HepG2 (cell line): ENCODE measurements around the gene VGLL1. TPM values are rescaled to one million over a fixed set of nuclear protein-coding genes. Genes with fewer than 3 reads are reported as not detected.

Source experiments
- ATAC-seq: fragments of 200-7000 bp; cut with Tn5 transposase; 3 replicates; pipeline ENCODE4 v1.9.1; 2020; ENCODE audit warnings: mild to moderate bottlenecking, moderate library complexity
- BruUV-seq: library from RNA; stranded (reverse); fragments of 400-500 nt; replicated peaks from 2 replicates; lab custom pipeline; 2021; lab: Mats Ljungman, UMichigan
- CTCF ChIA-PET: fragments of 300-600 bp; formaldehyde crosslinking; extraction: SDS; loops from one replicate; lab custom pipeline; 2021; ENCODE audit warnings: low total read pairs, inconsistent platforms, low intra/inter-chr PET ratio; lab: Yijun Ruan, JAX
- POLR2A ChIA-PET: fragments of 350-600 bp; sonication (Branson Sonifier 250); formaldehyde crosslinking; loops from one replicate; lab custom pipeline; 2020; ENCODE audit warnings: antibody characterized with exemption, inconsistent platforms; lab: Yijun Ruan, JAX
- DNase-seq: peaks from one replicate; pipeline ENCODE4 v3.0.0-alpha.2; 2015; ENCODE audit warnings: low spot score
- FAIRE-seq: peaks from 3 replicates; lab custom pipeline; 2011; peaks lifted over from hg19 to GRCh38; lab: Jason Lieb, UNC
- H2AFZ ChIP-seq: one replicate; pipeline ENCODE4 v1.6.1; 2011; ENCODE audit warnings: low read length, inconsistent platforms
- H3K27ac ChIP-seq: fragments of 300-600 bp; 3 replicates; pipeline ENCODE4 v1.8.0; 2011; ENCODE audit warnings: mixed run types, mild to moderate bottlenecking, mixed read lengths, low read length, inconsistent platforms; ENCODE audit not compliant: insufficient read depth; ENCODE audit errors: extremely low read length
- H3K27me3 ChIP-seq, 2 experiments: fragments of 200-600 bp in 1 of 2; 2 replicates in 1 of 2; 3 replicates in 1 of 2; pipeline versions ENCODE4 v1.6.0 to v1.8.0; 2011; ENCODE audit warnings: low read length in 2 of 2, mild to moderate bottlenecking in 2 of 2, moderate library complexity in 2 of 2, inconsistent platforms in 1 of 2; ENCODE audit not compliant: insufficient read depth in 2 of 2, control insufficient read depth in 1 of 2
- H3K36me3 ChIP-seq, 2 experiments: fragments of 200-600 bp in 1 of 2; replicated peaks in 1 of 2; 2 replicates in 1 of 2; 3 replicates in 1 of 2; pipeline versions ENCODE4 v1.5.1 to v1.8.0; 2011; ENCODE audit warnings: low read length in 2 of 2, inconsistent platforms in 1 of 2; ENCODE audit not compliant: insufficient read depth in 2 of 2, control insufficient read depth in 1 of 2
- H3K4me1 ChIP-seq: 2 replicates; pipeline ENCODE4 v1.5.1; 2012; ENCODE audit warnings: low read length, inconsistent platforms; ENCODE audit not compliant: insufficient read depth
- H3K4me2 ChIP-seq: 2 replicates; pipeline ENCODE4 v1.6.0; 2011; ENCODE audit warnings: low read depth, low read length, inconsistent platforms
- H3K4me3 ChIP-seq, 3 experiments: fragments of 200-600 bp in 1 of 3; sonication (generic), shearing (Covaris generic) in 1 of 3; replicated peaks in 1 of 3; 2 replicates each; pipeline ENCODE4 v1.5.1; 2011 to 2016; ENCODE audit warnings: low read length in 3 of 3, inconsistent platforms in 2 of 3, low read depth in 2 of 3, mild to moderate bottlenecking in 2 of 3, control low read depth in 1 of 3, mixed read lengths in 1 of 3; ENCODE audit not compliant: insufficient read depth in 1 of 3
- H3K79me2 ChIP-seq: one replicate; pipeline ENCODE4 v1.6.1; 2011; ENCODE audit warnings: low read length, inconsistent platforms; ENCODE audit not compliant: insufficient read depth
- H3K9ac ChIP-seq: 2 replicates; pipeline ENCODE4 v1.6.0; 2011; ENCODE audit warnings: mild to moderate bottlenecking, low read depth, low read length, inconsistent platforms; ENCODE audit not compliant: insufficient read depth
- H3K9me3 ChIP-seq: 2 replicates; pipeline ENCODE4 v1.5.1; 2012; ENCODE audit warnings: mild to moderate bottlenecking, low read length
- H4K20me1 ChIP-seq: 2 replicates; pipeline ENCODE4 v1.6.0; 2011; ENCODE audit warnings: inconsistent platforms, mild to moderate bottlenecking, low read length, moderate library complexity; ENCODE audit not compliant: insufficient read depth
- ATAD3A ChIP-seq: sonication (generic); formaldehyde crosslinking; IDR thresholded peaks from 2 replicates; pipeline ENCODE4 v1.4.0; 2020; ENCODE audit warnings: missing genetic modification reagents
- HNRNPLL ChIP-seq: fragments of 200-400 bp; formaldehyde crosslinking; IDR thresholded peaks from 2 replicates; pipeline ENCODE4 v1.6.1; 2017; ENCODE audit warnings: mild to moderate bottlenecking, low read depth, low read length; ENCODE audit not compliant: poor library complexity, severe bottlenecking
- HOXA3 ChIP-seq: sonication (generic); formaldehyde crosslinking; IDR thresholded peaks from 2 replicates; pipeline ENCODE4 v1.5.0; 2020; ENCODE audit warnings: missing genetic modification reagents
- KAT2B ChIP-seq: fragments of 150-350 bp; IDR thresholded peaks from 2 replicates; pipeline ENCODE4 v1.6.1; 2014; ENCODE audit warnings: low read depth, low read length, borderline replicate concordance
- KDM5A ChIP-seq: fragments of 200-600 bp; sonication (generic); IDR thresholded peaks from 2 replicates; pipeline ENCODE4 v1.7.0; 2018; ENCODE audit warnings: antibody characterized with exemption, mild to moderate bottlenecking, low read length, borderline replicate concordance
- WGBS: methylation state at CpG from one replicate; pipeline ENCODE4 v1.1.6; 2017; ENCODE audit warnings: low lambda C conversion rate; 5-methylcytosine and 5-hydroxymethylcytosine counted together
- in situ Hi-C: cut with HindIII; loops from 2 replicates; pipeline ENCODE4 v1.10.0; 2017; ENCODE audit warnings: low pct_unique_long_range_greater_than_20kb; ENCODE audit not compliant: extremely low pct_ligation_motif_present
- intact Hi-C: fragments of 100-400 bp; cut with micrococcal nuclease; formaldehyde crosslinking; loops from one replicate; pipeline ENCODE4 v1.10.0; 2022; ENCODE audit not compliant: unreplicated experiment
- polyA plus RNA-seq, 8 experiments: library from polyadenylated mRNA; depleted of rRNA in 3 of 8; stranded (reverse) in 7 of 8; unstranded in 1 of 8; fragments of >200 nt; fragmentation: Illumina TruSeq in 4 of 8; extraction: Trizol in 4 of 8; gene quantifications; 2 replicates each; pipeline versions ENCODE4 v1.2.1 to v1.2.3, GENCODE V29; 2011 to 2016; ENCODE audit warnings: low read depth in 4 of 8, missing spikeins in 1 of 8, mixed read lengths in 1 of 8; ENCODE audit not compliant: insufficient read depth in 1 of 8
- total RNA-seq, 5 experiments: library from RNA; depleted of rRNA; stranded (reverse); fragments of >200 nt; fragmentation: Illumina TruSeq; extraction: Trizol; gene quantifications; 2 replicates each; pipeline ENCODE4 v1.2.3, GENCODE V29; 2016; ENCODE audit warnings: low read depth in 1 of 5
- TF ChIP-seq, protein P1 (sequence below): sonication (generic); formaldehyde crosslinking; IDR thresholded peaks from 2 replicates; pipeline ENCODE4 v1.5.0; 2020; ENCODE audit warnings: mild to moderate bottlenecking, missing genetic modification reagents, borderline replicate concordance
- TF ChIP-seq, protein P2 (sequence below): sonication (generic); formaldehyde crosslinking; IDR thresholded peaks from 2 replicates; pipeline ENCODE4 v1.4.0; 2020; ENCODE audit warnings: missing genetic modification reagents, borderline replicate concordance
- TF ChIP-seq, protein P3 (sequence below): sonication (generic); formaldehyde crosslinking; IDR thresholded peaks from 2 replicates; pipeline ENCODE4 v1.5.0; 2020; ENCODE audit warnings: mild to moderate bottlenecking, missing genetic modification reagents, moderate library complexity

Gene VGLL1
- total and polyA plus RNA-seq, 2 of the 13 experiments (the other 11 are each of a cell fraction or from before 2014, with no cell fraction given), result not detected

DNA sequence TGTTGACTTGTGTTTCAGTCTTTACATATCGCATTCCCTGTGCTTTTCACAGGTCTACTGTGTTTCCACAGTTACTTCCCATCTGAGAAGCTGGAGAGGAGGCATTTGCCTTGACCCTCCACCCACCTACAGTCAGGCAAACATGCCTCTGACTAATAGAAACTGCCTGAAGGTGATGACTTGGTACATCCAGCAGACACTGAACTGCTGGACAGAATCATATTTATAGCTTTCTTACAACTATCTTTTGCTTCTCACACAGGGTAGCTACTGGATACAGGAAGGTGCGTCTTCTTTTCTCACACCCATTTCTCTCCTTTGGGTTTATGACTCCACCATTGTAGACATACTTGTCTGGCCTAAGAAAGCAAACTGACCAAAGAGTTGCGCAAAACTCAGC, 58.0 kb downstream of the VGLL1 start (continued):
- TF ChIP-seq, protein P1, sequence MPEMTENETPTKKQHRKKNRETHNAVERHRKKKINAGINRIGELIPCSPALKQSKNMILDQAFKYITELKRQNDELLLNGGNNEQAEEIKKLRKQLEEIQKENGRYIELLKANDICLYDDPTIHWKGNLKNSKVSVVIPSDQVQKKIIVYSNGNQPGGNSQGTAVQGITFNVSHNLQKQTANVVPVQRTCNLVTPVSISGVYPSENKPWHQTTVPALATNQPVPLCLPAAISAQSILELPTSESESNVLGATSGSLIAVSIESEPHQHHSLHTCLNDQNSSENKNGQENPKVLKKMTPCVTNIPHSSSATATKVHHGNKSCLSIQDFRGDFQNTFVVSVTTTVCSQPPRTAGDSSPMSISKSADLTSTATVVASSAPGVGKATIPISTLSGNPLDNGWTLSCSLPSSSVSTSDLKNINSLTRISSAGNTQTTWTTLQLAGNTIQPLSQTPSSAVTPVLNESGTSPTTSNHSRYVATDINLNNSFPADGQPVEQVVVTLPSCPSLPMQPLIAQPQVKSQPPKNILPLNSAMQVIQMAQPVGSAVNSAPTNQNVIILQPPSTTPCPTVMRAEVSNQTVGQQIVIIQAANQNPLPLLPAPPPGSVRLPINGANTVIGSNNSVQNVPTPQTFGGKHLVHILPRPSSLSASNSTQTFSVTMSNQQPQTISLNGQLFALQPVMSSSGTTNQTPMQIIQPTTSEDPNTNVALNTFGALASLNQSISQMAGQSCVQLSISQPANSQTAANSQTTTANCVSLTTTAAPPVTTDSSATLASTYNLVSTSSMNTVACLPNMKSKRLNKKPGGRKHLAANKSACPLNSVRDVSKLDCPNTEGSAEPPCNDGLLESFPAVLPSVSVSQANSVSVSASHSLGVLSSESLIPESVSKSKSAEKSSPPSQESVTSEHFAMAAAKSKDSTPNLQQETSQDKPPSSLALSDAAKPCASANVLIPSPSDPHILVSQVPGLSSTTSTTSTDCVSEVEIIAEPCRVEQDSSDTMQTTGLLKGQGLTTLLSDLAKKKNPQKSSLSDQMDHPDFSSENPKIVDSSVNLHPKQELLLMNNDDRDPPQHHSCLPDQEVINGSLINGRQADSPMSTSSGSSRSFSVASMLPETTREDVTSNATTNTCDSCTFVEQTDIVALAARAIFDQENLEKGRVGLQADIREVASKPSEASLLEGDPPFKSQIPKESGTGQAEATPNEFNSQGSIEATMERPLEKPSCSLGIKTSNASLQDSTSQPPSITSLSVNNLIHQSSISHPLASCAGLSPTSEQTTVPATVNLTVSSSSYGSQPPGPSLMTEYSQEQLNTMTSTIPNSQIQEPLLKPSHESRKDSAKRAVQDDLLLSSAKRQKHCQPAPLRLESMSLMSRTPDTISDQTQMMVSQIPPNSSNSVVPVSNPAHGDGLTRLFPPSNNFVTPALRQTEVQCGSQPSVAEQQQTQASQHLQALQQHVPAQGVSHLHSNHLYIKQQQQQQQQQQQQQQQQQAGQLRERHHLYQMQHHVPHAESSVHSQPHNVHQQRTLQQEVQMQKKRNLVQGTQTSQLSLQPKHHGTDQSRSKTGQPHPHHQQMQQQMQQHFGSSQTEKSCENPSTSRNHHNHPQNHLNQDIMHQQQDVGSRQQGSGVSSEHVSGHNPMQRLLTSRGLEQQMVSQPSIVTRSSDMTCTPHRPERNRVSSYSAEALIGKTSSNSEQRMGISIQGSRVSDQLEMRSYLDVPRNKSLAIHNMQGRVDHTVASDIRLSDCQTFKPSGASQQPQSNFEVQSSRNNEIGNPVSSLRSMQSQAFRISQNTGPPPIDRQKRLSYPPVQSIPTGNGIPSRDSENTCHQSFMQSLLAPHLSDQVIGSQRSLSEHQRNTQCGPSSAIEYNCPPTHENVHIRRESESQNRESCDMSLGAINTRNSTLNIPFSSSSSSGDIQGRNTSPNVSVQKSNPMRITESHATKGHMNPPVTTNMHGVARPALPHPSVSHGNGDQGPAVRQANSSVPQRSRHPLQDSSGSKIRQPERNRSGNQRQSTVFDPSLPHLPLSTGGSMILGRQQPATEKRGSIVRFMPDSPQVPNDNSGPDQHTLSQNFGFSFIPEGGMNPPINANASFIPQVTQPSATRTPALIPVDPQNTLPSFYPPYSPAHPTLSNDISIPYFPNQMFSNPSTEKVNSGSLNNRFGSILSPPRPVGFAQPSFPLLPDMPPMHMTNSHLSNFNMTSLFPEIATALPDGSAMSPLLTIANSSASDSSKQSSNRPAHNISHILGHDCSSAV (CRISPR knock-in tag), result no peak
- TF ChIP-seq KDM5A, result no peak

DNA sequence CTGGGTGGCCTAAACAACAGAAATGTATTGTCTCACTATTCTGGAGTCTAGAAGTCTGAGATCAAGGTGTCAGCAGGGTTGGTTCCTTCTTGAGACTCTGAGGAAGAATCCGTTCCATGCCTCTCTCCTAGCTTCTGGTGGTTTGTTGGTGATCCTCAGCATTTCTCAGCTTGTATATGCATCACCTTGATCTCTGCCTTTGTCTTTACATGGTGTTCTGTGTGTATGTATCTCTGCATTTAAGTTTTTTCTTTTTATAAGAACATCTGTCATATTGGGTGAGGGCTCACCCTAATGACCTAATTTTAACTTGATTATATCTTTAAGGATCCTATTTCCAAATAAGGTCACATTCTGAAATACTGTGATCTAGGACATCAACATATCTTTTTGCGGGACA, 65.3 kb downstream of the VGLL1 start:
- Histone ChIP-seq H3K4me1 (no peaks in the 10 kb centered on the region), H3K9ac (no peak overlapping the region), H2AFZ (no peak overlapping the region), H3K9me3 (no peaks in the 10 kb centered on the region), H3K27ac (no peak overlapping the region), H3K27me3 (no peaks in the 10 kb centered on the region), H3K79me2 (no peaks in the 10 kb centered on the region), H3K36me3 (no peaks in the 10 kb centered on the region), H3K4me2 (no peak overlapping the region), H4K20me1 (no peaks in the 10 kb centered on the region), H3K4me3 (no peak overlapping the region)
- intact Hi-C loops, result no loop called here
- FAIRE-seq (no peak), DNase-seq (no peak), ATAC-seq (no peak)
- BruUV-seq, result no TSS peak
- 50% methylated on average over 2 of the region's 2 CpGs for WGBS
- POLR2A ChIA-PET, result no interaction called here
- in situ Hi-C loops, result no loop called here
- CTCF ChIA-PET, result no interaction called here
- TF ChIP-seq HNRNPLL (no peak), HOXA3 (CRISPR knock-in tag) (no peak), KAT2B (no peak), ATAD3A (no peak)
- TF ChIP-seq, protein P2, sequence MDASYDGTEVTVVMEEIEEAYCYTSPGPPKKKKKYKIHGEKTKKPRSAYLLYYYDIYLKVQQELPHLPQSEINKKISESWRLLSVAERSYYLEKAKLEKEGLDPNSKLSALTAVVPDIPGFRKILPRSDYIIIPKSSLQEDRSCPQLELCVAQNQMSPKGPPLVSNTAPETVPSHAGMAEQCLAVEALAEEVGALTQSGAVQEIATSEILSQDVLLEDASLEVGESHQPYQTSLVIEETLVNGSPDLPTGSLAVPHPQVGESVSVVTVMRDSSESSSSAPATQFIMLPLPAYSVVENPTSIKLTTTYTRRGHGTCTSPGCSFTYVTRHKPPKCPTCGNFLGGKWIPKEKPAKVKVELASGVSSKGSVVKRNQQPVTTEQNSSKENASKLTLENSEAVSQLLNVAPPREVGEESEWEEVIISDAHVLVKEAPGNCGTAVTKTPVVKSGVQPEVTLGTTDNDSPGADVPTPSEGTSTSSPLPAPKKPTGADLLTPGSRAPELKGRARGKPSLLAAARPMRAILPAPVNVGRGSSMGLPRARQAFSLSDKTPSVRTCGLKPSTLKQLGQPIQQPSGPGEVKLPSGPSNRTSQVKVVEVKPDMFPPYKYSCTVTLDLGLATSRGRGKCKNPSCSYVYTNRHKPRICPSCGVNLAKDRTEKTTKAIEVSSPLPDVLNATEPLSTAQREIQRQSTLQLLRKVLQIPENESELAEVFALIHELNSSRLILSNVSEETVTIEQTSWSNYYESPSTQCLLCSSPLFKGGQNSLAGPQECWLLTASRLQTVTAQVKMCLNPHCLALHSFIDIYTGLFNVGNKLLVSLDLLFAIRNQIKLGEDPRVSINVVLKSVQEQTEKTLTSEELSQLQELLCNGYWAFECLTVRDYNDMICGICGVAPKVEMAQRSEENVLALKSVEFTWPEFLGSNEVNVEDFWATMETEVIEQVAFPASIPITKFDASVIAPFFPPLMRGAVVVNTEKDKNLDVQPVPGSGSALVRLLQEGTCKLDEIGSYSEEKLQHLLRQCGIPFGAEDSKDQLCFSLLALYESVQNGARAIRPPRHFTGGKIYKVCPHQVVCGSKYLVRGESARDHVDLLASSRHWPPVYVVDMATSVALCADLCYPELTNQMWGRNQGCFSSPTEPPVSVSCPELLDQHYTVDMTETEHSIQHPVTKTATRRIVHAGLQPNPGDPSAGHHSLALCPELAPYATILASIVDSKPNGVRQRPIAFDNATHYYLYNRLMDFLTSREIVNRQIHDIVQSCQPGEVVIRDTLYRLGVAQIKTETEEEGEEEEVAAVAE, result no peak
- TF ChIP-seq, protein P3, sequence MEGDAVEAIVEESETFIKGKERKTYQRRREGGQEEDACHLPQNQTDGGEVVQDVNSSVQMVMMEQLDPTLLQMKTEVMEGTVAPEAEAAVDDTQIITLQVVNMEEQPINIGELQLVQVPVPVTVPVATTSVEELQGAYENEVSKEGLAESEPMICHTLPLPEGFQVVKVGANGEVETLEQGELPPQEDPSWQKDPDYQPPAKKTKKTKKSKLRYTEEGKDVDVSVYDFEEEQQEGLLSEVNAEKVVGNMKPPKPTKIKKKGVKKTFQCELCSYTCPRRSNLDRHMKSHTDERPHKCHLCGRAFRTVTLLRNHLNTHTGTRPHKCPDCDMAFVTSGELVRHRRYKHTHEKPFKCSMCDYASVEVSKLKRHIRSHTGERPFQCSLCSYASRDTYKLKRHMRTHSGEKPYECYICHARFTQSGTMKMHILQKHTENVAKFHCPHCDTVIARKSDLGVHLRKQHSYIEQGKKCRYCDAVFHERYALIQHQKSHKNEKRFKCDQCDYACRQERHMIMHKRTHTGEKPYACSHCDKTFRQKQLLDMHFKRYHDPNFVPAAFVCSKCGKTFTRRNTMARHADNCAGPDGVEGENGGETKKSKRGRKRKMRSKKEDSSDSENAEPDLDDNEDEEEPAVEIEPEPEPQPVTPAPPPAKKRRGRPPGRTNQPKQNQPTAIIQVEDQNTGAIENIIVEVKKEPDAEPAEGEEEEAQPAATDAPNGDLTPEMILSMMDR (CRISPR knock-in tag), result no peak
